Left ventricle myocardium inferior (tissue), 1 donor: ENCODE data around the gene NOTCH2. TPM values are rescaled to one million over a fixed set of nuclear protein-coding genes. Genes with fewer than 3 reads are reported as not detected.

Experiments
- DNase-seq: peaks from one replicate; pipeline ENCODE4 v3.0.0-alpha.2; 2020
- H3K27ac ChIP-seq: fragments of 200-600 bp; replicated peaks from 2 replicates; pipeline ENCODE4 v1.8.0; 2021
- H3K27me3 ChIP-seq: fragments of 200-600 bp; 2 replicates; pipeline ENCODE4 v1.8.0; 2021; ENCODE audit warnings: low read depth
- H3K36me3 ChIP-seq: fragments of 200-600 bp; 2 replicates; pipeline ENCODE4 v1.8.0; 2021
- H3K4me1 ChIP-seq: fragments of 200-600 bp; 2 replicates; pipeline ENCODE4 v1.8.0; 2021
- H3K4me3 ChIP-seq: fragments of 200-600 bp; 2 replicates; pipeline ENCODE4 v1.8.0; 2021; ENCODE audit warnings: mild to moderate bottlenecking, moderate library complexity
- H3K9me3 ChIP-seq: fragments of 200-600 bp; replicated peaks from 2 replicates; pipeline ENCODE4 v1.8.0; 2021
- intact Hi-C: fragments of 100-400 bp; cut with micrococcal nuclease; formaldehyde crosslinking; loops from one replicate; pipeline ENCODE4 v1.11.0; 2022
- total RNA-seq: library from RNA; stranded (reverse); fragmentation: NEBNext Ultra II Directional; extraction: Animal tissue kit (Norgen Biotek cat#: 25700); gene quantifications from one replicate; pipeline ENCODE4 v1.2.1, GENCODE V29; 2021
- TF ChIP-seq, protein P1 (sequence below): fragments of 200-600 bp; IDR thresholded peaks from 2 replicates; pipeline ENCODE4 v1.8.0; 2021; ENCODE audit warnings: antibody characterized with exemption, mild to moderate bottlenecking, borderline replicate concordance
- donor health status: DM: no; HTN: yes; CAD: no; lungs with severe emphysema.

The NOTCH2 gene
- total RNA-seq, 1 donor from 2014 or later, result 16.1 TPM

GRCh38 chr1:119862276-119862675 is 207.2 kb downstream of the NOTCH2 start:
- H3K4me1 ChIP-seq, result no peaks in the 10 kb centered on the region
- H3K4me3 ChIP-seq, result no peak overlapping the region
- intact Hi-C loops, result no loop called here
- DNase-seq, result no peak
- H3K9me3 ChIP-seq, result no peaks in the 10 kb centered on the region
- H3K36me3 ChIP-seq, result no peaks in the 10 kb centered on the region
- TF ChIP-seq, protein P1, sequence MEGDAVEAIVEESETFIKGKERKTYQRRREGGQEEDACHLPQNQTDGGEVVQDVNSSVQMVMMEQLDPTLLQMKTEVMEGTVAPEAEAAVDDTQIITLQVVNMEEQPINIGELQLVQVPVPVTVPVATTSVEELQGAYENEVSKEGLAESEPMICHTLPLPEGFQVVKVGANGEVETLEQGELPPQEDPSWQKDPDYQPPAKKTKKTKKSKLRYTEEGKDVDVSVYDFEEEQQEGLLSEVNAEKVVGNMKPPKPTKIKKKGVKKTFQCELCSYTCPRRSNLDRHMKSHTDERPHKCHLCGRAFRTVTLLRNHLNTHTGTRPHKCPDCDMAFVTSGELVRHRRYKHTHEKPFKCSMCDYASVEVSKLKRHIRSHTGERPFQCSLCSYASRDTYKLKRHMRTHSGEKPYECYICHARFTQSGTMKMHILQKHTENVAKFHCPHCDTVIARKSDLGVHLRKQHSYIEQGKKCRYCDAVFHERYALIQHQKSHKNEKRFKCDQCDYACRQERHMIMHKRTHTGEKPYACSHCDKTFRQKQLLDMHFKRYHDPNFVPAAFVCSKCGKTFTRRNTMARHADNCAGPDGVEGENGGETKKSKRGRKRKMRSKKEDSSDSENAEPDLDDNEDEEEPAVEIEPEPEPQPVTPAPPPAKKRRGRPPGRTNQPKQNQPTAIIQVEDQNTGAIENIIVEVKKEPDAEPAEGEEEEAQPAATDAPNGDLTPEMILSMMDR, result no peak
- H3K27ac ChIP-seq, result no peak overlapping the region
- peaks cover 45% of the 10 kb centered on the region for H3K27me3 ChIP-seq

Other genes starting within 250 kb of the NOTCH2 start
- not detected for gene ADAM30, start 173.1 kb downstream of the NOTCH2 start, total RNA-seq
- 16.4 TPM for gene SEC22B, start 106.9 kb upstream of the NOTCH2 start, total RNA-seq